H1 (cell line): ENCODE results near the gene TCIRG1. TPM values are rescaled to one million over a fixed set of nuclear protein-coding genes. Genes with fewer than 3 reads are reported as not detected.

Source experiments
- CTCF ChIA-PET: fragments of 300-600 bp; sonication (Branson Sonifier 250); formaldehyde crosslinking; loops from one replicate; lab custom pipeline; 2021; ENCODE audit not compliant: partially characterized antibody; lab: Charles Lee
- POLR2A ChIA-PET: fragments of 300-600 bp; sonication (Branson Sonifier 250); formaldehyde crosslinking; loops from one replicate; lab custom pipeline; 2021; ENCODE audit warnings: inconsistent platforms; ENCODE audit not compliant: partially characterized antibody; lab: Charles Lee
- DNase-seq, 2 experiments: peaks; one replicate each; pipeline versions ENCODE4 v3.0.0 to v3.0.0-alpha.2; 2010 to 2022; ENCODE audit warnings: low spot score in 2 of 2, low read depth in 1 of 2, mixed read lengths in 1 of 2
- FAIRE-seq: peaks from 2 replicates; lab custom pipeline; 2011; peaks lifted over from hg19 to GRCh38; lab: Jason Lieb, UNC
- H2AFZ ChIP-seq: 2 replicates; pipeline ENCODE4 v1.8.1; 2012; ENCODE audit warnings: low read length, inconsistent platforms
- H2AK5ac ChIP-seq: 2 replicates; pipeline ENCODE4 v1.6.1; 2013; ENCODE audit warnings: low read depth, low read length
- H2BK120ac ChIP-seq: replicated peaks from 2 replicates; pipeline ENCODE3; 2013; ENCODE audit warnings: low read depth, low read length, inconsistent platforms
- H2BK12ac ChIP-seq: 2 replicates; pipeline ENCODE4 v1.6.1; 2013; ENCODE audit warnings: low read depth, low read length
- H2BK15ac ChIP-seq: 2 replicates; pipeline ENCODE4 v1.6.1; 2013; ENCODE audit warnings: low read length
- H2BK20ac ChIP-seq: 2 replicates; pipeline ENCODE4 v1.6.1; 2013; ENCODE audit warnings: low read length
- H2BK5ac ChIP-seq: 2 replicates; pipeline ENCODE4 v1.6.1; 2013; ENCODE audit warnings: low read depth, low read length
- H3K14ac ChIP-seq: 2 replicates; pipeline ENCODE4 v1.6.1; 2013; ENCODE audit warnings: inconsistent platforms; ENCODE audit not compliant: insufficient read length
- H3K18ac ChIP-seq: 2 replicates; pipeline ENCODE4 v1.6.1; 2013; ENCODE audit warnings: low read length; ENCODE audit errors: extremely low read depth
- H3K23ac ChIP-seq: 2 replicates; pipeline ENCODE4 v1.6.1; 2013; ENCODE audit warnings: inconsistent platforms; ENCODE audit not compliant: insufficient read length
- H3K23me2 ChIP-seq: 2 replicates; pipeline ENCODE4 v1.6.1; 2013; ENCODE audit warnings: low read depth, low read length
- H3K27ac ChIP-seq: 2 replicates; pipeline ENCODE4 v1.6.1; 2011; ENCODE audit warnings: low read depth, low read length, inconsistent platforms
- H3K27me3 ChIP-seq, 4 experiments: replicated peaks in 1 of 4; 1 replicate in 1 of 4; 2 replicates in 3 of 4; pipeline versions ENCODE4 v1.6.1 to v1.8.1; 2011 to 2013; ENCODE audit warnings: low read length in 3 of 4, mild to moderate bottlenecking in 3 of 4, inconsistent platforms in 2 of 4, mixed read lengths in 2 of 4, moderate library complexity in 1 of 4; ENCODE audit not compliant: control insufficient read depth in 3 of 4, insufficient read depth in 3 of 4; ENCODE audit errors: extremely low read depth in 1 of 4
- H3K36me3 ChIP-seq, 4 experiments: 2 replicates each; pipeline versions ENCODE4 v1.6.1 to v1.8.1; 2011 to 2013; ENCODE audit warnings: mild to moderate bottlenecking in 4 of 4, low read length in 3 of 4, moderate library complexity in 2 of 4, control low read depth in 1 of 4, inconsistent platforms in 1 of 4; ENCODE audit not compliant: insufficient read depth in 4 of 4, control insufficient read depth in 2 of 4
- H3K4ac ChIP-seq: replicated peaks from 2 replicates; pipeline ENCODE3; 2013; ENCODE audit warnings: low read length, low read depth, mixed read lengths, inconsistent platforms; ENCODE audit not compliant: insufficient read length
- H3K4me1 ChIP-seq, 4 experiments: replicated peaks in 1 of 4; 1 replicate in 1 of 4; 2 replicates in 3 of 4; pipeline versions ENCODE4 v1.6.1 to v1.8.1; 2011 to 2013; ENCODE audit warnings: low read length in 3 of 4, inconsistent platforms in 2 of 4, mixed read lengths in 1 of 4; ENCODE audit not compliant: insufficient read depth in 4 of 4, control insufficient read depth in 3 of 4
- H3K4me2 ChIP-seq, 2 experiments: 2 replicates each; pipeline versions ENCODE4 v1.6.1 to v1.8.1; 2011 to 2013; ENCODE audit warnings: low read depth in 2 of 2, low read length in 2 of 2, control low read depth in 1 of 2, inconsistent platforms in 1 of 2, mild to moderate bottlenecking in 1 of 2; ENCODE audit not compliant: insufficient read depth in 1 of 2
- H3K4me3 ChIP-seq, 4 experiments: fragments of 200-600, 300-600 bp in 1 of 4; sonication (generic), shearing (Covaris generic), sonication (Bioruptor Twin) in 1 of 4; 2 replicates each; pipeline versions ENCODE4 v1.5.1 to v1.8.1; 2011 to 2016; ENCODE audit warnings: low read length in 4 of 4, low read depth in 3 of 4, control low read depth in 2 of 4, inconsistent platforms in 2 of 4, mild to moderate bottlenecking in 2 of 4, mixed read lengths in 1 of 4, moderate library complexity in 1 of 4; ENCODE audit not compliant: insufficient read depth in 2 of 4; ENCODE audit errors: extremely low read depth in 1 of 4
- H3K56ac ChIP-seq: replicated peaks from 2 replicates; pipeline ENCODE3; 2013; ENCODE audit warnings: low read depth, mild to moderate bottlenecking, mixed read lengths, low read length, inconsistent platforms; ENCODE audit not compliant: insufficient read length
- H3K79me1 ChIP-seq: 2 replicates; pipeline ENCODE4 v1.6.1; 2013; ENCODE audit warnings: low read depth, low read length, control low read depth
- H3K79me2 ChIP-seq, 2 experiments: 2 replicates each; pipeline versions ENCODE4 v1.6.1 to v1.8.1; 2012 to 2013; ENCODE audit warnings: low read length in 2 of 2, mild to moderate bottlenecking in 2 of 2, inconsistent platforms in 1 of 2; ENCODE audit not compliant: insufficient read depth in 2 of 2, control insufficient read depth in 1 of 2
- H3K9ac ChIP-seq, 4 experiments: replicated peaks in 1 of 4; 1 replicate in 1 of 4; 2 replicates in 3 of 4; pipeline versions ENCODE4 v1.6.1 to v1.8.1; 2011 to 2013; ENCODE audit warnings: low read depth in 3 of 4, low read length in 3 of 4, control low read depth in 2 of 4, mild to moderate bottlenecking in 2 of 4, moderate library complexity in 2 of 4, inconsistent platforms in 1 of 4; ENCODE audit errors: extremely low read depth in 1 of 4
- H3K9me3 ChIP-seq, 2 experiments: 2 replicates each; pipeline versions ENCODE4 v1.6.1 to v1.8.1; 2012 to 2013; ENCODE audit warnings: mild to moderate bottlenecking in 2 of 2, moderate library complexity in 2 of 2, control low read depth in 1 of 2, inconsistent platforms in 1 of 2, low read depth in 1 of 2, low read length in 1 of 2, mixed read lengths in 1 of 2; ENCODE audit not compliant: insufficient read depth in 2 of 2
- H4K20me1 ChIP-seq, 2 experiments: replicated peaks in 1 of 2; 2 replicates each; pipeline versions ENCODE3 to v1.8.1; 2011 to 2013; ENCODE audit warnings: inconsistent platforms in 2 of 2, low read length in 2 of 2, mild to moderate bottlenecking in 1 of 2; ENCODE audit not compliant: insufficient read depth in 2 of 2, control insufficient read depth in 1 of 2
- H4K5ac ChIP-seq: 2 replicates; pipeline ENCODE4 v1.6.1; 2013; ENCODE audit warnings: low read length, low read depth, mixed read lengths, inconsistent platforms; ENCODE audit not compliant: insufficient read length
- H4K8ac ChIP-seq: 2 replicates; pipeline ENCODE4 v1.8.0; 2013; ENCODE audit warnings: mild to moderate bottlenecking, moderate library complexity, low read length, inconsistent platforms; ENCODE audit not compliant: insufficient read depth; ENCODE audit errors: extremely low read depth
- H4K91ac ChIP-seq: replicated peaks from 2 replicates; pipeline ENCODE3; 2013; ENCODE audit warnings: low read length, mixed read lengths, inconsistent platforms; ENCODE audit not compliant: insufficient read length
- ASH2L ChIP-seq: fragments of 200-600, 300-600 bp; sonication (generic); IDR thresholded peaks from one replicate; pipeline ENCODE4 v1.7.1; 2017; ENCODE audit warnings: low read length
- E2F6 ChIP-seq: IDR thresholded peaks from 2 replicates; pipeline ENCODE4 v1.6.1; 2012; ENCODE audit warnings: inconsistent platforms
- EGR1 ChIP-seq: IDR thresholded peaks from 2 replicates; pipeline ENCODE4 v1.6.1; 2011; ENCODE audit warnings: low read depth, low read length, borderline replicate concordance
- EP300 ChIP-seq, 2 experiments: IDR thresholded peaks; 1 replicate in 1 of 2; 2 replicates in 1 of 2; pipeline ENCODE4 v1.6.1; 2011 to 2012; ENCODE audit warnings: low read depth in 2 of 2, low read length in 2 of 2, mild to moderate bottlenecking in 2 of 2, borderline replicate concordance in 1 of 2, inconsistent platforms in 1 of 2, moderate library complexity in 1 of 2
- MAX ChIP-seq: IDR thresholded peaks from 2 replicates; pipeline ENCODE4 v1.6.1; 2012; ENCODE audit warnings: inconsistent platforms
- PHF8 ChIP-seq: fragments of 200-600 bp; sonication (generic); conservative IDR thresholded peaks from 2 replicates; pipeline ENCODE4 v1.7.1; 2012; ENCODE audit warnings: low read depth, mild to moderate bottlenecking, inconsistent platforms, low read length, moderate library complexity
- RBBP5 ChIP-seq: IDR thresholded peaks from 2 replicates; pipeline ENCODE4 v1.7.1; 2012; ENCODE audit warnings: low read depth, mild to moderate bottlenecking, inconsistent platforms, low read length, moderate library complexity, borderline replicate concordance
- SP4 ChIP-seq: IDR thresholded peaks from 2 replicates; pipeline ENCODE4 v1.6.1; 2012; ENCODE audit warnings: low read length, inconsistent platforms
- WGBS, 2 experiments: shearing (Covaris generic) in 1 of 2; methylation state at CpG; one replicate each; pipeline versions ENCODE4 v1.1.6 to v1.1.7; 2013 to 2015; ENCODE audit warnings: low lambda C conversion rate in 2 of 2, mixed read lengths in 2 of 2, inconsistent platforms in 1 of 2, low coverage in 1 of 2, missing lambda C conversion rate in 1 of 2; ENCODE audit not compliant: insufficient replicate concordance in 2 of 2, insufficient coverage in 1 of 2, insufficient read length in 1 of 2; ENCODE audit errors: extremely low coverage in 1 of 2, missing lambda C conversion rate in 1 of 2; 5-methylcytosine and 5-hydroxymethylcytosine counted together
- polyA plus RNA-seq, 7 experiments: library from polyadenylated mRNA; depleted of rRNA in 3 of 7; stranded (reverse) in 5 of 7; unstranded in 2 of 7; fragments of >200 nt in 5 of 7; fragments of 200-250 nt in 2 of 7; gene quantifications; 1 replicate in 5 of 7; 2 replicates in 1 of 7; 4 replicates in 1 of 7; pipeline versions ENCODE4 v1.2.1 to v1.2.3, GENCODE V29; 2011 to 2013; ENCODE audit warnings: missing spikeins in 2 of 7, mixed read lengths in 2 of 7
- total RNA-seq: library from RNA; stranded (reverse); fragmentation: NEBNext Ultra II Directional; extraction: Animal tissue kit (Norgen Biotek cat#: 25700); gene quantifications from 2 replicates; pipeline ENCODE4 v1.2.1, GENCODE V29; 2021

Gene TCIRG1
- total and polyA plus RNA-seq, 2 of the 8 experiments (the other 6 are each of a cell fraction or from before 2014, with no cell fraction given), result 25.3 to 39.6 TPM

DNA sequence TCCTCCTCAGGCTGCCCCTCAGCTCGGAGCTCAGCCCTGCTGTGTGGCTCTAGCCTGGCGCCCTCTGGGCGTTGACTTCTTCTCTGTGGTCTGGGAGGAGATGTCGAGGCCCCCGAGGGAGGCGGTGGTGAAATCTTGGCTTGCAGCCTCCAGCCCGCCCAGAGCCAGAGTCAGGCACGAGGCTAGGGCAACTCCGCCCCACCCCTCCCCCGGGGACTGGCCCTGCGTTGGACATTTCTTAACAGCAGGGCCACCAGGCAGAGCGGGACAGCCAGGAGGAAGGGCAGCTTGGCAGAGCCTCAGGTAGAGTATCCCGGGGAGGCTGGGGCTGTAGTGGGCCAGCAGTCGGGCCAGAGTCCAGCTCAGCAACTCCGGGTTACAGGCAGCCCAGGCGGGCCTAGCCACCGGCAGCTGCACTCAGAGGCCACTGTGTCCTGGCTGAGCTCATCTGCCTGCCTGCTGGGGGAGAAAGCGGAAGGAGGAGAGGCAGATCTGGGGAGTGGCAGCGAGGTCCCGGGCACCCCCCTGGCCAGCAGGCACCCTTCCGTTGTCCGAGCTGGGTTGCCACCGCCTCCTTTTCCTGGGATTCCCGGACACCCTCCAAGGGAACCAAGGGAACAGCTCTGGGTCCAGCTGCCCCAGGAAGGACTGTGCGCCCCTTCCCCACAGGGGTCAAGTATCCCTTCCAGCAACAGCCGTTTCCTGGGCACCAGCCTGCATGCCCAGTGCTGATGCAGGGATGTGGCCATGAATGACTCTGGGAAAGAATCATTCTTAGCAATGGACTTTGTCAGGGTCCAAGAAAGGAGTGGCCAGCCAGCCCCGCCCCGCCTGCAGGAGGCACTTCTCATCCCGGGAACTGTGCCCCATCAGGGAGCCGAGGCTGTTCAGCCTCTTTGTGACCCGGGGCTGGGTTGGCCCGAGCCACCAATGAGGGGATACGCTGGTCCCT, 28.5 kb upstream of the TCIRG1 start, which contains the start of gene ALDH3B1:
ALDH3B1 (plus strand) TSS at position 238 of the 952 bp plus-strand sequence. CDS start 4,971 bp downstream, outside the sequence.
- no peak within 1 kb of the TSS for H3K56ac ChIP-seq
- POLR2A ChIA-PET, result interaction anchor here (0.7 to 3.3 kb wide), 7 partner anchors 10 to 42 kb away, joined by 3 to 17 read pairs (median 3); partner anchors contain the start of gene TCIRG1
- no peak within 1 kb of the TSS; the same call in 1 of the 2 replicates for H2AK5ac ChIP-seq
- H3K27me3 ChIP-seq, result no peaks in the 10 kb centered on the region
- H4K20me1 ChIP-seq, result no peaks in the 10 kb centered on the region
- no peak within 1 kb of the TSS for H2BK120ac ChIP-seq
- H3K9me3 ChIP-seq, result no peaks in the 10 kb centered on the region
- peak within 1 kb of the TSS; percentile 49; the same call in 1 of the 2 replicates for H2AFZ ChIP-seq
- H4K5ac ChIP-seq, result peak within 1 kb of the TSS; percentile 35
- H3K27ac ChIP-seq, result no peak within 1 kb of the TSS
- H3K23me2 ChIP-seq, result no peaks in the 10 kb centered on the region
- peak within 1 kb of the TSS in 1 of 2 experiments; percentile 21; a peak in 2 of 4 replicates for H3K4me2 ChIP-seq
- peak within 1 kb of the TSS; percentile 97 for H4K91ac ChIP-seq
- peak within 1 kb of the TSS; percentile 83; the same call in 1 of the 2 replicates for H2BK15ac ChIP-seq
- 66% methylated on average over 32 of the region's 33 CpGs; no CpG with 5 or more reads in 1 of the 2 experiments for WGBS, 2 experiments
- no peak within 1 kb of the TSS for H3K4me3 ChIP-seq
- peak within 1 kb of the TSS; percentile 52 for H3K18ac ChIP-seq
- H3K36me3 ChIP-seq, result no peaks in the 10 kb centered on the region
- H3K9ac ChIP-seq, result no peak within 1 kb of the TSS; a peak in 1 of 7 replicates
- no peak for FAIRE-seq
- no peaks in the 10 kb centered on the region for H3K79me2 ChIP-seq
- peak within 1 kb of the TSS; percentile 43; the same call in 1 of the 2 replicates for H4K8ac ChIP-seq
- CTCF ChIA-PET, result interaction anchor here (0.6 to 4.6 kb wide), 11 partner anchors 10 to 1629 kb away, joined by 3 to 40 read pairs (median 3); partner anchors contain the start of gene NDUFS8
- H3K79me1 ChIP-seq, result no peaks in the 10 kb centered on the region
- DNase-seq, result peak in 1 of 2 experiments; percentile 72
- H2BK12ac ChIP-seq, result peak within 1 kb of the TSS; percentile 68; the same call in 1 of the 2 replicates
- peak; percentile 9; the same call in 1 of the 2 replicates for TF ChIP-seq EGR1
- TF ChIP-seq SP4, result no peak
- TF ChIP-seq EP300 (IDR thresholded peaks at IDR 0.05; ENCODE audit: borderline replicate concordance in 1 of 2, low read depth in 2 of 2, low read length in 2 of 2), result no peak
- no peak for TF ChIP-seq ASH2L
- TF ChIP-seq MAX, result peak; percentile 67
- no peak for TF ChIP-seq PHF8
- TF ChIP-seq RBBP5, result no peak
- peak; percentile 68 for TF ChIP-seq E2F6
- no peak within 1 kb of the TSS for H3K23ac ChIP-seq
- peak within 1 kb of the TSS; percentile 28 for H3K4ac ChIP-seq
- H2BK20ac ChIP-seq, result peak within 1 kb of the TSS; percentile 87; the same call in 1 of the 2 replicates
- peak within 1 kb of the TSS; percentile 63; the same call in 1 of the 2 replicates for H2BK5ac ChIP-seq
- H3K4me1 ChIP-seq, result peaks cover 0 to 15% (median 12%) of the 10 kb centered on the region in 4 experiments; a peak in 6 of 7 replicates
- no peak within 1 kb of the TSS for H3K14ac ChIP-seq
